Measurements from ENCODE around the gene MED12L.

- TF ChIP-seq, protein P1, sequence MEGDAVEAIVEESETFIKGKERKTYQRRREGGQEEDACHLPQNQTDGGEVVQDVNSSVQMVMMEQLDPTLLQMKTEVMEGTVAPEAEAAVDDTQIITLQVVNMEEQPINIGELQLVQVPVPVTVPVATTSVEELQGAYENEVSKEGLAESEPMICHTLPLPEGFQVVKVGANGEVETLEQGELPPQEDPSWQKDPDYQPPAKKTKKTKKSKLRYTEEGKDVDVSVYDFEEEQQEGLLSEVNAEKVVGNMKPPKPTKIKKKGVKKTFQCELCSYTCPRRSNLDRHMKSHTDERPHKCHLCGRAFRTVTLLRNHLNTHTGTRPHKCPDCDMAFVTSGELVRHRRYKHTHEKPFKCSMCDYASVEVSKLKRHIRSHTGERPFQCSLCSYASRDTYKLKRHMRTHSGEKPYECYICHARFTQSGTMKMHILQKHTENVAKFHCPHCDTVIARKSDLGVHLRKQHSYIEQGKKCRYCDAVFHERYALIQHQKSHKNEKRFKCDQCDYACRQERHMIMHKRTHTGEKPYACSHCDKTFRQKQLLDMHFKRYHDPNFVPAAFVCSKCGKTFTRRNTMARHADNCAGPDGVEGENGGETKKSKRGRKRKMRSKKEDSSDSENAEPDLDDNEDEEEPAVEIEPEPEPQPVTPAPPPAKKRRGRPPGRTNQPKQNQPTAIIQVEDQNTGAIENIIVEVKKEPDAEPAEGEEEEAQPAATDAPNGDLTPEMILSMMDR (conservative IDR thresholded peaks at IDR 0.05 in 1 of 2, IDR thresholded peaks at IDR 0.05 in 1 of 2; ENCODE audit: low read depth in 1 of 2, low read length in 2 of 2), result no peak
- no peak for TF ChIP-seq EZH2 (IDR thresholded peaks at IDR 0.05; ENCODE audit: low read length, missing control alignments)
These were observed 59.3 kb downstream of the MED12L start for GRCh38 chr3:151144760-151145159.

All from fibroblast of lung (primary cell).